Measurements from ENCODE around the gene KLF12. TPM values are rescaled to one million over a fixed set of nuclear protein-coding genes. Genes with fewer than 3 reads are reported as not detected.
A peak's percentile ranks its signal among the peaks of the same experiment; 100 is the strongest.

Gene KLF12
- total RNA-seq, 1 donor = 10.8 TPM

DNA sequence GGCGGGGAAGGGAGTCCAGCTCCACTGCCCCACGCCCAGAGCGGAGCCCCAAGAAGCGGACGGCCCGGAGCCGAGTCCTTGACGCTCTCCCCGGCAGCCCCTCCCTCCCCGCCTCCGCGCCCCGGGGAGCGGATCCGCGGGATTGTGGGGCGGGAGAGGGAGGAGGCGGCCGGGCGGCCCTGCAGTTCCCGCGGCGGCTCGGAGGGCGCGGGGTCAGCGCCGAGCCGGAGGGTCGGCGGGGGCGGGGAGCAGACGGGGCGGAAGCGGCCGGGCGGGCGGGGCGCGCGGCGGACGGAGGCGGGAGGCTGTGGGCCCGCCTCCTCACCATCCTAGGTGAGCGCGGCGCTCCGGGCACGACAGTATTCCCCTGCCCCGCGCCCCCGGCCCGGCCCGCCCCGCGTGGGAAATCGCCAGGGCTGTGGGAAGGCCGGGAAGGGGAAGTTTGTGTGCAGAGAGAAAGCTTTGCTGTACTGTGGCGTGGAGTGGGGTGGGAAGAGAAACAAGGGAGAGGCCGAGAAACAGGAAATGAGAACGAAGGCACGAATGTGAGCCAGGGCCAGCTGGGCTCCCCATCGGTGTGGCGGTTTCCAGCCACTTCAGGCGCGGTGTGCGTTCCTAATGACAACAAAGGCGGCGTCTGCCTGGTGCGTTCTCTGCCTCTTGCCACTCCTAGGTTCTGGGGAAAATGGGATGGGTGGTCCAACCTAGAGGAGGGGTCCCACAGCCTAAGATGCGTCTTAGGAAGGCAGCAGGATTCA is 1.3 kb upstream of the KLF12 start:
- DNase-seq (ENCODE audit: low read depth in 2 of 3, low spot score in 2 of 3) = peak; percentile 26 to 61 (median 44)

DNA sequence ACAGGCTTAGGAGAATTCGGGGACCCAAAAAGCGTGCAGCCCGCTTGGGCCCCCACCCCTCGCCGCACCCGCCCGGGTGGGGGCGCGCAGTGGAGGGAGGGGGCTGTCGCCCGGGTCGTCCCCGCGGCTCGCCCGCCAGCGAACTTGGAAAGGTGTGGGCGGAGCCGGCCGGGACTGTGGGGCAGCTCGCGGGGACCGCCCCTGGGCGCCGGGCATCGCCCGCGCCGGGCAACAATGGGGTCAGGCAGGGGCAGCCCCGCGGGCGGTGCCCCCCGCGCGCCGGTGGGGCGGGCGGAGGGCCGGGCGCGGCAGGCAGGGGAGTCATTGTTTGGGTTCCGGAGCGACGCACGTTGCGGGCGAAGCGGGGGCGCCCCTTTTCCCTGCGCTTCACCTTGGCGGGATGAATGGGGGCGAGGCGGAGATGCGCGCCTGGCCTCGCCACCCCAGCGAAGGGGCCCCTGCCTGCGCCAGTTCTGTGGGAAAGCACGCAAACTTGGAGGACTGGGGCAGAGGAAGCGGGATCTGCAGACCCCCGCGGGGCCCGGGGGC is 647 bp upstream of the KLF12 start:
- DNase-seq (ENCODE audit: low read depth in 2 of 3, low spot score in 2 of 3) = peak in 1 of 3 donors; percentile 45

- DNase-seq (ENCODE audit: low read depth in 2 of 3, low spot score in 2 of 3) = peak; percentile 78 to 96 (median 93)
Measured at GRCh38 chr13:74133657-74134201, 475 bp downstream of the KLF12 start.

DNA sequence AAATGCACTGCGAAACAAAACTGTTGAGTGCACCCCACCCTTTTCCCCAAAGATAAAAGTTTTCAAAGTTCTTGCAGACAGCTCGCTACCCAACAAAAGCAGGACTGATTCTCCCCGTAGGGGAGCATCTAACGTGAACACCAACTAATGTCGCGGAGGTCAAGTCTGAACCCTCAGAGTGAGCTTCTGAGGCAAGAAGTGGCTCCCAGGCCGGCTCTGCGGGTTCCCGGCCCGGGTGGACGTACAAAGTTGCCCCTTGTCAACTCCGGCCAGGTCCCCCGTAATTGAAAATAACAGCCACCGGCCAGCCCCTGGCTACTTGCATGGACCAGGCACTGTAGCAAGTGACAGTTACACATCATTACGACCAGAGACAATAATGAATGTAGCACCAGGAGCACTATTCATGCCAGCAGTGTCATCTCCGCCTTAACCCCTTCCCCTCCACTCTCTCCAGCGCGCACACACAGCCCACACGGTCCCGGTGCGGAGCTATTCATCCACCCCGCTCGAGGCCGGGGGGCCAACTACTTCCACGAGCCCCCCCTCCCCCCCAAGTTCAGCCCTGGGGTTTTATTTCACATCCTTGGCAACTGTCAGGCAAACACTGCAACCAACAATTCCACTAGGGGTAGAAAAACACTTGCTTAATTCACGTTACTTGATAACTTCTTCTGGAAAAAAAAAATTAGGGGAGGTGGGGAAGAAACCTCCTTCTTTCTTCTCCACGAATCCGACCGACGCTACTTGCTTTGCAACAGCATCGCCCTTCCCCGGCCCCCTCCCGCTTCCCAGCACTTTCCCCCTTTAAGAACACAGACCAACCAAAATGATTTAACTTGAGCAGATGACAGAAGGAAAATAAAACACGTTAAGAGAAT is 1.2 kb downstream of the KLF12 start:
- peak in 2 of 3 donors; percentile 21 to 58 for DNase-seq (ENCODE audit: low read depth in 2 of 3, low spot score in 2 of 3)

- peak in 1 of 3 donors; percentile 40 for DNase-seq (ENCODE audit: low read depth in 2 of 3, low spot score in 2 of 3)
Measured at GRCh38 chr13:74132152-74132775, 1.9 kb downstream of the KLF12 start.

- no peak for DNase-seq (ENCODE audit: low read depth in 2 of 3, low spot score in 2 of 3)
Measured at GRCh38 chr13:74131227-74131626, 3.0 kb downstream of the KLF12 start.

DNA sequence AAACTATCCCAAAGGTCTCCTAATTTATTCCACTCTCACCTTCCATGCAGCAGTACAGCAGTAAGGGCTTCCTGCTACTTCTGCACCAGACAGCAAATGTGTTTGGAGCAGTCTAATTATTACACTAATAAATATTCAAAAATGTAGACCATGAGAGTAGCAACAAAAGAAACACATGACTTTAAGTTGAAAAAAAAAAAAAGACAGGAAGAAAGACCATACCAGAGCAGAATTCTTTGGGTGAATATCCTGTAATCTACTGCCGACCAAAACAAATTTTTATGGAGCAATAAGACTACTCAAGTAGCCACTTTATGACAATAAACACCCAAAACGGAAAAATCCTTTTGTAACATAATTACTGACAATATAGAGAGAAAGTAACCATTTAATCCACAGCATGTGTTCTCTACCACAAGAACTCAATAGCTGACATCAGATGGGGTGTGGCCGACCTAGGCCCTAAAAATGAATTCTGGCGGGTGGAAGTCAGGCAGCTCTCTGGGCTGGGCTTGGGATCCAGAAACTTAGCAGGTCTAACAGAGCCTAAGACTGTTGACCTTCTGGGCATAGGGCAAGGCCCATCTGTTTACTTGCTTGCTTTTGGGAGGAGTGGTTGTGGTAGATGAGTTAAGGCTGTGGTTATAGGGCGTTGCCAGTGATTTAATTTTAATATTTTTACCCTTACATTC is 4.6 kb downstream of the KLF12 start:
- DNase-seq (ENCODE audit: low read depth in 2 of 3, low spot score in 2 of 3) = peak in 2 of 3 donors; percentile 3 to 7

- no peak for DNase-seq (ENCODE audit: low read depth in 2 of 3, low spot score in 2 of 3)
Measured at GRCh38 chr13:74128156-74128767, 5.9 kb downstream of the KLF12 start.

GRCh38 chr13:74118328-74118727 is 15.9 kb downstream of the KLF12 start:
- no peak for DNase-seq (ENCODE audit: low read depth in 2 of 3, low spot score in 2 of 3)

GRCh38 chr13:74117207-74117705 is 16.9 kb downstream of the KLF12 start:
- no peak for DNase-seq (ENCODE audit: low read depth in 2 of 3, low spot score in 2 of 3)

DNA sequence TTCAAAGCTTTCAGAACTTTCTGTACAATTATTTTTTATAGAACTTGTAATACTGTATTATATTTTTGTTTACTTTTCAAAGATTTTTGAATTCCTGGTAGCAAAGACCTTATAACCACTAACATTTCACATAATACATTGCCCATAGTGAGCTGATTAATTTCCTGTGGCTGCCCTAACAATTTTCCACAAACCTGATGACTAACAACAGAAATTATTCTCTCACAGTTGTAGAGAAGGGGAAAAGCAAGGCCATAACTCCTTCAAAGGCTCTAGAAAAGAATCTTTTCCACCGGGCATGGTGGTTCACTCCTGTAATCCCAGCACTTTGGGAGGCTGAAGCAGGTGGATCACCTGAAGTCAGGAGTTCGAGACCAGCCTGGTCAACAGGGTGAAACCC is 19.1 kb downstream of the KLF12 start:
- DNase-seq (ENCODE audit: low read depth in 2 of 3, low spot score in 2 of 3) = no peak

GRCh38 chr13:74114641-74115040 is 19.6 kb downstream of the KLF12 start:
- DNase-seq (ENCODE audit: low read depth in 2 of 3, low spot score in 2 of 3) = no peak

- DNase-seq (ENCODE audit: low read depth in 2 of 3, low spot score in 2 of 3) = no peak
Measured at GRCh38 chr13:74114202-74114601, 20.0 kb downstream of the KLF12 start.

GRCh38 chr13:74111901-74112824 is 22.0 kb downstream of the KLF12 start:
- no peak for DNase-seq (ENCODE audit: low read depth in 2 of 3, low spot score in 2 of 3)

GRCh38 chr13:74111399-74111798 is 22.8 kb downstream of the KLF12 start:
- DNase-seq (ENCODE audit: low read depth in 2 of 3, low spot score in 2 of 3) = no peak

GRCh38 chr13:74110053-74110452 is 24.2 kb downstream of the KLF12 start:
- DNase-seq (ENCODE audit: low read depth in 2 of 3, low spot score in 2 of 3) = no peak

DNA sequence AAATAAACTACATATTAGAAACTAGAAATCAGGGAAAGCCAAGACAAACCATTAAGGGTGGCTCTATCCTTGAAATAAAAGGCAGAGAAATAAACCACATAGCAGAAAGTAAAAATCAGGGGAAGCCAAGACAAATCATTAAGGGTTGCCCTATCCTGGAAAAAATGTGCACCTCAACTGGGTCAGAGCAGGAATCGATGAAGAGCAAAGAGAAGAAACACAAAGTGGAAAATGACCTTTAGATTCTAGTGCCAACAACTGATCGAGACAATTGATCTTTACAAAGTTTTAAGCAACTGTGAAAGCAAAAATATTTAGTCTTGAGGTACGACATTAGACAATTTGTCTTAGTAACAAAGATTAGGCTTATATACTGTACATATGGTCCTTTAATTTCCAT is 26.6 kb downstream of the KLF12 start:
- DNase-seq (ENCODE audit: low read depth in 2 of 3, low spot score in 2 of 3) = no peak

DNA sequence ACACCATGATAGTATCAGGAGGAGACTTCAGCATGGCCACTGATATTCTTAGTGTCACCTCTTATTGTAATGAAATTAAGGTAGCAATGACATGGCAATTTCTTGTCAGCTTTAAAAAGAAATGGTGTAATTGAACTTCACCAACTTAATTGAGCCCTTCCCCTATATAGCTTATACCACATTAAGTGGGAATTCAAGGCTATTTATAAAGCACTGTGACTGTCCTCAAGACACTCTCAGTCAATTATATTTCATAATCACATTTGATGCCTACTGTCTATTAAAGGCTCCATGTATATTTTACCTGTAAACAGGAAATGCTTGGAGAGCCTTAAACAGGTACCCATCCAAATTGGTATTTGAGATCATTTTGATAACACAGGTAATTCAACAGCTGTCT is 28.3 kb downstream of the KLF12 start:
- no peak for DNase-seq (ENCODE audit: low read depth in 2 of 3, low spot score in 2 of 3)
